GM23338 (cell line): Measurements from ENCODE around the gene ZCCHC2.

Source experiments
- CTCF ChIP-seq, 2 experiments: fragments of 200-600 bp in 1 of 2; sonication (generic) in 1 of 2; conservative IDR thresholded peaks; 2 replicates each; pipeline versions ENCODE4 v1.5.1 to v1.6.1; 2016 to 2017; ENCODE audit warnings: antibody characterized with exemption in 2 of 2, low read depth in 2 of 2, mild to moderate bottlenecking in 2 of 2, moderate library complexity in 1 of 2
- EZH2 ChIP-seq: fragments of 200-600 bp; sonication (generic); IDR thresholded peaks from one replicate; pipeline ENCODE4 v1.8.0; 2017; ENCODE audit warnings: antibody characterized with exemption, mild to moderate bottlenecking, low read depth; ENCODE audit not compliant: unreplicated experiment
- POLR2AphosphoS5 ChIP-seq: IDR thresholded peaks from 2 replicates; pipeline ENCODE4 v1.6.1; 2016; ENCODE audit warnings: antibody characterized with exemption, low read depth

GRCh38 chr18:62529597-62529996 lies 6.8 kb downstream of the ZCCHC2 start:
- TF ChIP-seq CTCF (conservative IDR thresholded peaks at IDR 0.05; ENCODE audit: low read depth in 2 of 2), result no peak
- no peak for TF ChIP-seq POLR2AphosphoS5
- TF ChIP-seq EZH2, result no peak
